Naive B cell (primary cell): ENCODE measurements around the gene PCDHB7. TPM values are rescaled to one million over a fixed set of nuclear protein-coding genes. Genes with fewer than 3 reads are reported as not detected.
"Not testable (repeated sequence)": the region's sequence is repeated elsewhere in the genome, so short reads cannot be mapped to it uniquely, and the experiment has no call there.

Experiments
- ATAC-seq, 2 donors: fragments of 150-1000 bp; cut with Tn5 transposase; 2 replicates each; pipeline ENCODE4 v1.10.0; 2021; ENCODE audit warnings: low read depth in 2 of 2, mild to moderate bottlenecking in 2 of 2, moderate library complexity in 2 of 2
- DNase-seq: peaks from one replicate; pipeline ENCODE4 v3.0.0; 2022
- H3K27ac Mint-ChIP-seq, 6 donors: one replicate each; pipeline ENCODE4 v1.8.0; 2020 to 2022; ENCODE audit warnings: mild to moderate bottlenecking in 6 of 6, mixed read lengths in 6 of 6, moderate library complexity in 5 of 6, inconsistent platforms in 2 of 6
- H3K27me3 Mint-ChIP-seq, 3 donors: one replicate each; pipeline ENCODE4 v1.8.0; 2021 to 2022; ENCODE audit warnings: mixed read lengths in 3 of 3, mild to moderate bottlenecking in 1 of 3
- H3K36me3 Mint-ChIP-seq, 2 donors: one replicate each; pipeline ENCODE4 v1.8.0; 2020 to 2022; ENCODE audit warnings: mixed read lengths in 2 of 2, inconsistent platforms in 1 of 2, mild to moderate bottlenecking in 1 of 2
- H3K4me1 Mint-ChIP-seq, 3 donors: one replicate each; pipeline ENCODE4 v1.8.0; 2020 to 2022; ENCODE audit warnings: mixed read lengths in 3 of 3, inconsistent platforms in 1 of 3, mild to moderate bottlenecking in 1 of 3, moderate library complexity in 1 of 3
- H3K4me3 Mint-ChIP-seq, 8 donors: one replicate each; pipeline ENCODE4 v1.8.0; 2020 to 2022; ENCODE audit warnings: mild to moderate bottlenecking in 8 of 8, mixed read lengths in 8 of 8, moderate library complexity in 8 of 8, inconsistent platforms in 2 of 8
- H3K9me3 Mint-ChIP-seq, 7 donors: one replicate each; pipeline ENCODE4 v1.8.0; 2020 to 2022; ENCODE audit warnings: mixed read lengths in 7 of 7, mild to moderate bottlenecking in 5 of 7, inconsistent platforms in 2 of 7, moderate library complexity in 1 of 7
- polyA plus RNA-seq, 6 donors: library from polyadenylated mRNA; unstranded; fragments of 300-500 nt; fragmentation: Illumina TruSeq; gene quantifications; one replicate each; pipeline ENCODE4 v1.2.3, GENCODE V29; 2021; ENCODE audit warnings: low read depth in 6 of 6

The PCDHB7 gene
- polyA plus RNA-seq, 6 donors from 2014 or later = not detected

DNA sequence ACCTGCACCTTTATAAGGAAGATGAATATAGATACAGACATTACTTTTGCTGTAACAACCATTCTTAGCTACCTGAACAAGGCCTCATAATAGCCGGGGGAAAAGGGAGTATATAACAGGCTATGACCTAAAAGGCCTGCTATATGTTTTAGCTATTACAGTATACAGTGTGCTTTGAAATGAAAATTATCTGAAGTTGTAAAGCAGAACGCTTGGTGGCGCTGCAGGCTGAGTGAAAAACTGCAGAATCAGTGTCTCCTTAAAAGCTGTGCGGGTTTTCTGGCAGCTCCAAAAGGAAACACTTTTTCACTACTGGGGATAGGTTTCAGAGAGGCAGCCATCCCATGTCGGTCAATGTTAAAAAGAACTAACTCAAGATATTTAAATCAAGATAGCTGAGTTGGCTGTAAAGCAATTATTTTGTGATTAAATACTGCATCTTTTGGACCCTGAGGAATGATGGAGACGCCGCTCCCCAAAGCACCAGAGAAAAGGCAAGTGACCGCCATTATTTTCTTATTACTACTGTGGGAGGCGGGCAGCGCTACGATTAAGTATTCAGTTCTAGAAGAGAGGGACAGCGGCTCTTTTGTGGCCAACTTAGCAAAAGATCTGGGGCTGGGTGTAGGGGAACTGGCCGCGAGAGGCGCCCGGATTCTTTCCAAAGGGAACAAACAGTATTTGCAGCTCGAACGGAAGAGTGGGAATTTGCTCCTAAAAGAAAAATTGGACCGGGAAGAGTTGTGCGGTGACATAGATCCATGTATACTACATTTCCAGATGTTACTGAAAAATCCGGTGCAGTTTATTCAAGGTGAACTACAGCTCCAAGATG is 16.7 kb upstream of the PCDHB7 start:
- H3K9me3 Mint-ChIP-seq = peaks cover 0 to 60% (median 34%) of the 10 kb centered on the region in 7 donors
- H3K27me3 Mint-ChIP-seq = peaks cover 28 to 53% (median 30%) of the 10 kb centered on the region in 3 donors
- no peak overlapping the region for H3K27ac Mint-ChIP-seq

DNA sequence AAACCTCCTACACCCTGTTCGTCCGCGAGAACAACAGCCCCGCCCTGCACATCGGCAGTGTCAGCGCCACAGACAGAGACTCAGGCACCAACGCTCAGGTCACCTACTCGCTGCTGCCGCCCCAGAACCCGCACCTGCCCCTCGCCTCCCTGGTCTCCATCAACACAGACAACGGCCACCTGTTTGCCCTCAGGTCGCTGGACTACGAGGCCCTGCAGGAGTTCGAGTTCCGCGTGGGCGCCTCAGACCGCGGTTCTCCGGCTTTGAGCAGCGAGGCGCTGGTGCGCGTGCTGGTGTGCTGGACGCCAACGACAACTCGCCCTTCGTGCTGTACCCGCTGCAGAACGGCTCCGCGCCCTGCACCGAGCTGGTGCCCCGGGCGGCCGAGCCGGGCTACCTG is 15.1 kb upstream of the PCDHB7 start:
- peaks cover 7 to 15% of the 10 kb centered on the region in 2 donors for H3K36me3 Mint-ChIP-seq
- H3K4me1 Mint-ChIP-seq, H3K4me3 Mint-ChIP-seq, H3K27ac Mint-ChIP-seq, DNase-seq, ATAC-seq: not testable (repeated sequence)
- H3K9me3 Mint-ChIP-seq = peaks cover 0 to 50% (median 31%) of the 10 kb centered on the region in 7 donors
- peaks cover 28 to 48% (median 30%) of the 10 kb centered on the region in 3 donors for H3K27me3 Mint-ChIP-seq

More for the DNA sequence above, 16.7 kb upstream of the PCDHB7 start:
- Mint-ChIP-seq H3K4me3 (no peak overlapping the region), H3K36me3 (peaks cover 7 to 15% of the 10 kb centered on the region in 2 donors), H3K4me1 (no peaks in the 10 kb centered on the region)
- DNase-seq (no peak), ATAC-seq (no peak)

DNA sequence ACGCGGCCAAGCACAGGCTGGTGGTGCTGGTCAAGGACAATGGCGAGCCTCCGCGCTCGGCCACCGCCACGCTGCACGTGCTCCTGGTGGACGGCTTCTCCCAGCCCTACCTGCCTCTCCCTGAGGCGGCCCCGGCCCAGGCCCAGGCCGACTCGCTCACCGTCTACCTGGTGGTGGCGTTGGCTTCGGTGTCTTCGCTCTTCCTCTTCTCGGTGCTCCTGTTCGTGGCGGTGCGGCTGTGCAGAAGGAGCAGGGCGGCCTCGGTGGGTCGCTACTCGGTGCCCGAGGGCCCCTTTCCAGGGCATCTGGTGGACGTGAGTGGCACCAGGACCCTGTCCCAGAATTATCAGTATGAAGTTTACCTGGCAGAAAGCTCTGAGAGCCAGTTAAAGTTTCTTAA is 14.5 kb upstream of the PCDHB7 start:
- not testable (repeated sequence) for H3K4me1 Mint-ChIP-seq, H3K4me3 Mint-ChIP-seq, H3K27ac Mint-ChIP-seq, ATAC-seq, DNase-seq
- peaks cover 28 to 47% (median 28%) of the 10 kb centered on the region in 3 donors for H3K27me3 Mint-ChIP-seq
- peaks cover 7 to 13% of the 10 kb centered on the region in 2 donors for H3K36me3 Mint-ChIP-seq
- peaks cover 0 to 49% (median 29%) of the 10 kb centered on the region in 7 donors for H3K9me3 Mint-ChIP-seq

DNA sequence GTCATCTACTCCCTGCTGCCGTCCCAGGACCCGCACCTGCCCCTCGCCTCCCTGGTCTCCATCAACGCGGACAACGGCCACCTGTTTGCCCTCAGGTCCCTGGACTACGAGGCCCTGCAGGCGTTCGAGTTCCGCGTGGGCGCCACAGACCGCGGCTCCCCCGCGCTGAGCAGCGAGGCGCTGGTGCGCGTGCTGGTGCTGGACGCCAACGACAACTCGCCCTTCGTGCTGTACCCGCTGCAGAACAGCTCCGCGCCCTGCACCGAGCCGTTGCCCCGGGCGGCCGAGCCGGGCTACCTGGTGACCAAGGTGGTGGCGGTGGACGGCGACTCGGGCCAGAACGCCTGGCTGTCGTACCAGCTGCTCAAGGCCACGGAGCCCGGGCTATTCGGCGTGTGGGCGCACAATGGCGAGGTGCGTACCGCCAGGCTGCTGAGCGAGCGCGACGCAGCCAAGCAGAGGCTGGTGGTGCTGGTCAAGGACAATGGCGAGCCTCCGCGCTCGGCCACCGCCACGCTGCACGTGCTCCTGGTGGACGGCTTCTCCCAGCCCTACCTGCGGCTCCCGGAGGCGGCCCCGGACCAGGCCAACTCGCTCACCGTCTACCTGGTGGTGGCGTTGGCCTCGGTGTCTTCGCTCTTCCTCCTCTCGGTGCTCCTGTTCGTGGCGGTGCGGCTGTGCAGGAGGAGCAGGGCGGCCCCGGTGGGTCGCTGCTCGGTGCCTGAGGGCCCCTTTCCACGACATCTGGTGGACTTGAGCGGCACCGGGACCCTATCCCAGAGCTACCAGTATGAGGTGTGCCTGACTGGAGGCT is 2.1 kb downstream of the PCDHB7 start:
- Mint-ChIP-seq H3K9me3 (peaks cover 0 to 27% (median 14%) of the 10 kb centered on the region in 7 donors), H3K4me3 (peak overlapping the region in 1 of 8 donors; percentile 29), H3K27me3 (peaks cover 12 to 29% (median 14%) of the 10 kb centered on the region in 3 donors)
- not testable (repeated sequence) for H3K4me1 Mint-ChIP-seq, ATAC-seq, DNase-seq, H3K27ac Mint-ChIP-seq, H3K36me3 Mint-ChIP-seq

DNA sequence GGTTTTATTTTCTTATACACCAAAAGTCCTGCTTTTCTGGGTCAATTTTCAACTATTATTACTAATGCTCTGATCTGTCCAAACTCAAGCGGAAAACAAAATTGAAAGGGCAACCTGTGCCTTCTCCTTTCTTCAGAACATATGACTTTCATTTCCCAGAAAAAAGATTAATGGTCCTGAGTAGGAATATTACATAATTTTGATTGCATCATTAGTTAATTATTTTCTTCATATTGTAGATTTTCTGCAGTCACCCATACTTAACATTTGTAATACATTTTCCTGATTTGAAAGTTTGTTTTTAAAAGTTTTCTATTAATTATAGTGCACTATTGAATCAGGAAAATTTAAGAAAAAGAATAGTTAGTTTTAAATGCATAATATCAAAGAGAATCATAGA is 3.5 kb downstream of the PCDHB7 start:
- Mint-ChIP-seq H3K27me3 (peaks cover 9 to 29% (median 14%) of the 10 kb centered on the region in 3 donors), H3K4me1 (peaks cover 0 to 8% (median 4%) of the 10 kb centered on the region in 3 donors), H3K9me3 (peaks cover 0 to 36% (median 17%) of the 10 kb centered on the region in 7 donors), H3K27ac (no peak overlapping the region), H3K36me3 (peaks cover 0 to 5% of the 10 kb centered on the region in 2 donors), H3K4me3 (no peak overlapping the region)
- no peak for ATAC-seq
- DNase-seq = no peak

DNA sequence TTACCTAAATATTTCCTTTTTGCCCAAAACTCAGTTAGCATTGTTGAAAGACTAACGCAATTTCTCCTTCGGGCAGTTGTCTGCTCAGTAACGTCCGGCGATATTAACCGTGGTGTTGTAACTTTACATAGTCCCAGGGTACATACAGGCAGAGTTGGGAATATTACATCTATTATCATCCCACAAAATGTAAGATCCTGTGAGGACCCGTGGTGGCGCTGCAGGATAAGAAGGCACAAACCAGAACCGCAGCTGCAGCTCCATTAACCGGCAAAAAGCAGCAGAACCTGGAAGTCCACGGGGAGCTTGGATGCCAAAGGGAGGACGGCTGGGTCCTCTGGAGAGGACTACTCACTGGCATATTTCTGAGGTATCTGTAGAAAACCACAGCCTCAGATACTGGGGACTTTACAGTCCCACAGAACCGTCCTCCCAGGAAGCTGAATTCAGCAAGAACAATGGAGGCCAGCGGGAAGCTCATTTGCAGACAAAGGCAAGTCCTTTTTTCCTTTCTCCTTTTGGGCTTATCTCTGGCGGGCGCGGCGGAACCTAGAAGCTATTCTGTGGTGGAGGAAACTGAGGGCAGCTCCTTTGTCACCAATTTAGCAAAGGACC is 5.2 kb downstream of the PCDHB7 start, which contains the start of gene PCDHB8:
PCDHB8 (plus strand) TSS at position 214 of the 615 bp plus-strand sequence; CDS start at position 459, 245 bp downstream.
- Mint-ChIP-seq H3K36me3 (peaks cover 7 to 13% of the 10 kb centered on the region in 2 donors), H3K9me3 (peaks cover 1 to 42% (median 20%) of the 10 kb centered on the region in 7 donors), H3K27me3 (peaks cover 13 to 37% (median 17%) of the 10 kb centered on the region in 3 donors)
- H3K27ac Mint-ChIP-seq, H3K4me1 Mint-ChIP-seq, H3K4me3 Mint-ChIP-seq, ATAC-seq, DNase-seq: not testable (repeated sequence)

DNA sequence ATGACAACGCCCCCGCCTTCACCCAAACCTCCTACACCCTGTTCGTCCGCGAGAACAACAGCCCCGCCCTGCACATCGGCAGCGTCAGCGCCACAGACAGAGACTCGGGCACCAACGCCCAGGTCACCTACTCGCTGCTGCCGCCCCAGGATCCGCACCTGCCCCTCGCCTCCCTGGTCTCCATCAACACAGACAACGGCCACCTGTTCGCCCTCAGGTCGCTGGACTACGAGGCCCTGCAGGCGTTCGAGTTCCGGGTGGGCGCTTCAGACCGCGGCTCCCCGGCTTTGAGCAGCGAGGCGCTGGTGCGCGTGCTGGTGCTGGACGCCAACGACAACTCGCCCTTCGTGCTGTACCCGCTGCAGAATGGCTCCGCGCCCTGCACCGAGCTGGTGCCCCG is 6.9 kb downstream of the PCDHB7 start:
- not testable (repeated sequence) for DNase-seq, H3K4me1 Mint-ChIP-seq, H3K27ac Mint-ChIP-seq, H3K4me3 Mint-ChIP-seq, ATAC-seq
- Mint-ChIP-seq H3K9me3 (peaks cover 5 to 38% (median 22%) of the 10 kb centered on the region in 7 donors), H3K36me3 (peaks cover 8 to 17% of the 10 kb centered on the region in 2 donors), H3K27me3 (peaks cover 18 to 32% (median 25%) of the 10 kb centered on the region in 3 donors)

DNA sequence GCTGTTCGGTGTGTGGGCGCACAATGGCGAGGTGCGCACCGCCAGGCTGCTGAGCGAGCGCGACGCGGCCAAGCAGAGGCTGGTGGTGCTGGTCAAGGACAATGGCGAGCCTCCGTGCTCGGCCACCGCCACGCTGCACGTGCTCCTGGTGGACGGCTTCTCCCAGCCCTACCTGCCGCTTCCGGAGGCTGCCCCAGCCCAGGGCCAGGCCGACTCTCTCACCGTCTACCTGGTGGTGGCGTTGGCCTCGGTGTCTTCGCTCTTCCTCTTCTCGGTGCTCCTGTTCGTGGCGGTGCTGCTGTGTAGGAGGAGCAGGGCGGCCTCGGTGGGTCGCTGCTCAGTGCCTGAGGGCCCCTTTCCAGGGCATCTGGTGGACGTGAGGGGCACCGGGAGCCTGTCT is 7.4 kb downstream of the PCDHB7 start:
- Mint-ChIP-seq H3K27ac (peak overlapping the region in 1 of 6 donors; percentile 89), H3K36me3 (peaks cover 11 to 17% of the 10 kb centered on the region in 2 donors)
- not testable (repeated sequence) for H3K4me3 Mint-ChIP-seq

DNA sequence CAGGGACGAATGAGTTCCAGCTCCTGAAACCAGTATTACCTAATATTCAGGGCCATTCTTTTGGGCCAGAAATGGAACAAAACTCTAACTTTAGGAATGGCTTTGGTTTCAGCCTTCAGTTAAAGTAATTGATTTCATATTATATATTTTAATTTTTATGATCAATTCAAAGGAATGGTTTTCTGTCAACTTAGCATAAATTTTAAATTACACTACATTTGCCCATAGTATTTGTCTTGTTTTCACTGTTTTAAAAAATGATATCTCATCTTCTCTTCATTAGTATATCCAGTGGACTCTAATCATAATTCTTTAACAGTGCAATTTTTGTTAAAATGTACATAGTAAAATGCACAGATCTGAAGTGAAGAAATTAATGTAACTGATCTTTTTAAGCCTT is 7.9 kb downstream of the PCDHB7 start:
- ATAC-seq (no peak), DNase-seq (no peak)
- Mint-ChIP-seq H3K4me1 (peaks cover 0 to 4% (median 0%) of the 10 kb centered on the region in 3 donors), H3K4me3 (no peak overlapping the region), H3K27ac (peak overlapping the region in 1 of 6 donors; percentile 89), H3K9me3 (peaks cover 5 to 42% (median 26%) of the 10 kb centered on the region in 7 donors), H3K27me3 (peaks cover 12 to 40% (median 33%) of the 10 kb centered on the region in 3 donors), H3K36me3 (peaks cover 14 to 17% of the 10 kb centered on the region in 2 donors)

More for the DNA sequence above, 7.4 kb downstream of the PCDHB7 start:
- H3K27me3 Mint-ChIP-seq = peaks cover 16 to 37% (median 30%) of the 10 kb centered on the region in 3 donors
- not testable (repeated sequence) for DNase-seq, ATAC-seq, H3K4me1 Mint-ChIP-seq
- H3K9me3 Mint-ChIP-seq = peaks cover 5 to 41% (median 25%) of the 10 kb centered on the region in 7 donors

DNA sequence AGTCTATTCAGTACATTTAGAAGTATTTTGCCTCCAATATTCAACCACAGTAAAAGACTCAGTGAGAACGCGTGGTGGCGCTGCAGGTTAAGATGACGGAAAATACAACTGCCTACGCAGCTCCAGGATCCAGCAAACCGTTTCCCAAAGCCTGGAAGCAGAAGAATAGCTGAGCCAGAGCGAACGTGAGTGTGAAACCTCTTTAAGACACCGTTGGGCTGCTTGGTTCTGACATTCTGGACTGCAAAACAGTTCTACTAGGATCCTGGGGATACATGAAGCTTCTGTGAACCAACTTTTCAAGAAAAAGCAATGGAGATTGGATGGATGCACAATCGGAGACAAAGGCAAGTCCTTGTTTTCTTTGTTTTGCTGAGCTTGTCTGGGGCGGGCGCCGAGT is 9.8 kb downstream of the PCDHB7 start, which contains the start of gene PCDHB16:
PCDHB16 (plus strand) TSS at position 140 of the 400 bp plus-strand sequence; CDS start at position 313, 173 bp downstream.
- Mint-ChIP-seq H3K36me3 (peaks cover 22 to 28% of the 10 kb centered on the region in 2 donors), H3K27ac (peak within 1 kb of the TSS in 1 of 6 donors; percentile 15), H3K4me1 (peaks cover 5 to 8% (median 5%) of the 10 kb centered on the region in 3 donors), H3K4me3 (no peak within 1 kb of the TSS), H3K27me3 (peaks cover 27 to 56% (median 44%) of the 10 kb centered on the region in 3 donors), H3K9me3 (peaks cover 8 to 54% (median 35%) of the 10 kb centered on the region in 7 donors)
- DNase-seq = no peak
- ATAC-seq = no peak

DNA sequence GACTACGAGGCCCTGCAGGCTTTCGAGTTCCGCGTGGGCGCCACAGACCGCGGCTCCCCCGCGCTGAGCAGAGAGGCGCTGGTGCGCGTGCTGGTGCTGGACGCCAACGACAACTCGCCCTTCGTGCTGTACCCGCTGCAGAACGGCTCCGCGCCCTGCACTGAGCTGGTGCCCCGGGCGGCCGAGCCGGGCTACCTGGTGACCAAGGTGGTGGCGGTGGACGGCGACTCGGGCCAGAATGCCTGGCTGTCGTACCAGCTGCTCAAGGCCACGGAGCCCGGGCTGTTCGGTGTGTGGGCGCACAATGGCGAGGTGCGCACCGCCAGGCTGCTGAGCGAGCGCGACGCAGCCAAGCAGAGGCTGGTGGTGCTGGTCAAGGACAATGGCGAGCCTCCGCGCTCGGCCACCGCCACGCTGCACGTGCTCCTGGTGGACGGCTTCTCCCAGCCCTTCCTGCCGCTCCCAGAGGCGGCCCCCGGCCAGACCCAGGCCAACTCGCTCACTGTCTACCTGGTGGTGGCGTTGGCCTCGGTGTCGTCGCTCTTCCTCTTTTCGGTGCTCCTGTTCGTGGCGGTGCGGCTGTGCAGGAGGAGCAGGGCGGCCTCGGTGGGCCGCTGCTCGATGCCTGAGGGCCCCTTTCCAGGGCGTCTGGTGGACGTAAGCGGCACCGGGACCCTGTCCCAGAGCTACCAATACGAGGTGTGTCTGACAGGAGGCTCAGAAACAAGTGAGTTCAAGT is 11.8 kb downstream of the PCDHB7 start:
- H3K36me3 Mint-ChIP-seq = peaks cover 26 to 36% of the 10 kb centered on the region in 2 donors
- DNase-seq, ATAC-seq, H3K4me1 Mint-ChIP-seq: not testable (repeated sequence)
- H3K4me3 Mint-ChIP-seq = peak overlapping the region in 2 of 8 donors; percentile 17 to 30
- peaks cover 32 to 71% (median 57%) of the 10 kb centered on the region in 3 donors for H3K27me3 Mint-ChIP-seq
- H3K9me3 Mint-ChIP-seq = peaks cover 10 to 68% (median 44%) of the 10 kb centered on the region in 7 donors
- H3K27ac Mint-ChIP-seq = peak overlapping the region in 1 of 6 donors; percentile 73
